ENCODE data around the gene ST3GAL4. TPM values are rescaled to one million over a fixed set of nuclear protein-coding genes. Genes with fewer than 3 reads are reported as not detected.

The ST3GAL4 gene
- total RNA-seq, 1 experiment from 2014 or later: 24.2 TPM

DNA sequence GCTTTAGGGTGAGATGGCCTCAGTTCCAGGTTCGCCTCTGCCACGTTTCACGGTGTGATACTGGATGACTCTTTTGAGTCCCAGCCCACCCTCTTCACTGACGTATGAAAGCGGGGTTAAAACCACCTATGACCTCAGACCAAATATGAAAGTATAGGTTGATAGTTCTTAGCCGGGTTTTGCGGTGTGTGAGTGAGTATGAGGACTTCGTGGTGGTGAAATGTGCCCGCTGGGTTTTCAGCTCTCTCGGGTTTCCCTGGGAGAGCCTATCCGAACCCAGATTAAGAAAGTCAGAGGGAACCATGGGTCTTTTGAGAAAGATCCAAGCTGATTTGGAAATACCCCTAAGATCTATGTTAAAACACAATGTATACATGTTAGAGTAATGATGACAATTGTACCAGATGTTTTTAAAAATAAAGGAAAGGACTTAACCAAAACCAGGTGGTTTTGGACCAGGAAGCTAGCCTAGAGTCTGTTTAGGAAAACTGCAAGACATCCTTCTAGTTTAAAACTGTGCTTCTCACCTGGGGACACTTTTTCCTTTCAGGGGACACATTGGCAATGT is 25.8 kb upstream of the ST3GAL4 start:
- no peak for DNase-seq (ENCODE audit: low read depth)

DNA sequence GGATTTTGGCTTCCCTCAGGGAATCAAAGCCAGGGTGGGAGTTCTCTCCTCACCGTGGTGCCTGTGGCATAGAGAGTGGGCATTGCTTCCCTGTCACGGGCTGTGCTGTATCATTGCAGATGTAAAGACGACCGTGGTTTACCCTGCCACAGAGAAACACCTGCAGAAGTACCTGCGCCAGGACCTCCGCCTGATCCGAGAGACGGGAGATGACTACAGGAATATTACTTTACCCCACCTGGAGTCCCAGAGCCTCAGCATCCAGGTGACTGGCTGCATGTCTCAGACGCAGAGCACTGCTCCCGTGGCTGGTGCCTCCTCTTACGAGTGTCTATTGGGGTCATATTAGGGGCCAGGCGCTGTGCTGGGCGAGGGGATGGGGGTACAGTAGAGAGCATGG is 24.2 kb upstream of the ST3GAL4 start:
- no peak for DNase-seq (ENCODE audit: low read depth)

GRCh38 chr11:126332221-126332711 is 23.2 kb upstream of the ST3GAL4 start:
- DNase-seq (ENCODE audit: low read depth): peak; percentile 88

GRCh38 chr11:126333142-126333541 is 22.3 kb upstream of the ST3GAL4 start:
- no peak for DNase-seq (ENCODE audit: low read depth)

GRCh38 chr11:126334659-126335462 is 20.6 kb upstream of the ST3GAL4 start:
- DNase-seq (ENCODE audit: low read depth): peak; percentile 46

DNA sequence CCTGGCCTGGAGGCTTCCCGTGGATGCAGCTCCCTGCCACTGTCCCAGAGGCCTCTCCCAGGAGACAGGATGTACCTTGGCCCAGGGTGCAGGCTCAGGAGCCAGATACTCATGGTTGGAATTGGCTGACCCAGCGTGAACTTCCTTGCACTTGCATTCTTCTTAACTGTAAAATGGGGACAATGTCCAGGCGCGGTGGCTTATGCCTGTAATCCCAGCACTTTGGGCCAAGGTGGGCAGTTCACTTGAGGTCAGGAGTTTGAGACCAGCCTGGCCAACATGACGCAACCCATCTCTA is 20.1 kb upstream of the ST3GAL4 start:
- DNase-seq (ENCODE audit: low read depth): no peak

DNA sequence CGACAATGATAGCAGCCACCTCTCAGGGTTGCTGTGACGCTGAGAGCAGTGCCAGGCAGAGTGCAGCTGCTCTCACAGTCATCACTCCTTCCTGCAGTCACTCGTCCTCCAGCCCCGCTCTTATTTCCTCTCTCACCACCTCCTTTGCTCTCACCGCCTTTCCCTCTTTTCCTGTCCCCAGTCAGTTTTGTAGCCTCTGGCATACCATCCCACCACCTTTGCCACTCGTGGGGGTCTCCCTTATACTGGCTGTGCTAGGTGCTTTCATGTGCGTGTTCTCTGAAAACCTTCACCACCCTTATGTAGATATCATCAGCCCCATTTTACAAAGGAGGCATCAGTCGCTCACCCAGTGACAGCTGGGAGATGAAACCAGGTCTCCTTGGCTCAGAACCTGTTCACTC is 19.3 kb upstream of the ST3GAL4 start:
- DNase-seq (ENCODE audit: low read depth): no peak

- no peak for DNase-seq (ENCODE audit: low read depth)
These were observed 18.8 kb upstream of the ST3GAL4 start for GRCh38 chr11:126336671-126337101.

- no peak for DNase-seq (ENCODE audit: low read depth)
These were observed 18.4 kb upstream of the ST3GAL4 start for GRCh38 chr11:126337126-126337473.

- no peak for DNase-seq (ENCODE audit: low read depth)
These were observed 17.8 kb upstream of the ST3GAL4 start for GRCh38 chr11:126337474-126338241.

- no peak for DNase-seq (ENCODE audit: low read depth)
These were observed 17.0 kb upstream of the ST3GAL4 start for GRCh38 chr11:126338346-126339055.

- DNase-seq (ENCODE audit: low read depth): peak; percentile 36
These were observed 16.2 kb upstream of the ST3GAL4 start for GRCh38 chr11:126339073-126339862.

- no peak for DNase-seq (ENCODE audit: low read depth)
These were observed 15.5 kb upstream of the ST3GAL4 start for GRCh38 chr11:126339863-126340434.

DNA sequence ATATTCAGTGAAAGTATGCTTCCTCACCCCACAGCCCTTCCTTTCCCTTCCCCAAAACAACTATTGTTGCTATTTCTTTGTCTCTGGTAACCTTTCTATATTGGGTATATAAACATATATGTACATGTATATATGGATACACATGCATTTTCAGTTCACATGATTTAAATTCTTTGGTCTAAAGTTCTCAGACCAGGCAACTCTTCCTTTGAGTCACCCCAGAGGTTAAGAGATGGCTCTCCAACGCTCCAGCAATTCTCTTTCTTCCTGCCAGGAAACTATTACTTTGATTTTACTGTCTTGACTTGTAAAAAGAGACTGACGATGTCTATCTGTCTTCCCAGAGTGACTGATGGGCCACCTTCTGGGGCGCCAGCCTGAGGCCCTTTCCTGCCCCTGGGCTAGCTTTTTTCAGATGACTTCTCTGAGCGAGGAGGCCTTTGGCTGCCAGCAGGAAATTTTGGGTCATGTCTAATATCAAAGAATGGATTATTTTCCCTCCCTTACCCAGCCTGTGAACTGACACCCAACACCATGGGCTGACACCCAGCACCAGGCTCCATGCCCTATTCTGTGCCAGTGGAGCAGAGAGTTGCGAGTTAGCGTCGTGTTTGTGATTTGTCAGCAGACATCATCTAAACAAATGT is 14.4 kb upstream of the ST3GAL4 start:
- no peak for DNase-seq (ENCODE audit: low read depth)

DNA sequence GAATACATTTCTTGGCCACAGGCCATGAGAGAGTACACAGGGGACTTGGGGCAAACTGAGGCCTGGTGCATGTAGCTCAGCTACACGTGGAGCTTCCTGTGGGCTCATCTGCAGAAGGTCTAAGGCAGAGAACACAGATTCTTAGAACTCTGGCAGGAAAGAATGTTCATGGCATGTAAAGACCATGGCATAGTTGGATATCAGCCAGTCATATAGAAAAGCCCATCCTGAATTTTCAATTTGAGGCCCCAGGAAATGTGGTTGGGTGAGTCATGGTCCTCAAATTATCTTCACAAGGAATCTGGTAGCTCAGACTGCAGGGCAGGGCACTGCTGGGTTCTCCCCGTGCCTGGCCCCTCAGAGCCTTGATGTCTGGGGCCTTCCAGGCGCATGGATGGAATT is 13.7 kb upstream of the ST3GAL4 start:
- DNase-seq (ENCODE audit: low read depth): peak; percentile 87

- DNase-seq (ENCODE audit: low read depth): no peak
These were observed 12.4 kb upstream of the ST3GAL4 start for GRCh38 chr11:126343051-126343450.

DNA sequence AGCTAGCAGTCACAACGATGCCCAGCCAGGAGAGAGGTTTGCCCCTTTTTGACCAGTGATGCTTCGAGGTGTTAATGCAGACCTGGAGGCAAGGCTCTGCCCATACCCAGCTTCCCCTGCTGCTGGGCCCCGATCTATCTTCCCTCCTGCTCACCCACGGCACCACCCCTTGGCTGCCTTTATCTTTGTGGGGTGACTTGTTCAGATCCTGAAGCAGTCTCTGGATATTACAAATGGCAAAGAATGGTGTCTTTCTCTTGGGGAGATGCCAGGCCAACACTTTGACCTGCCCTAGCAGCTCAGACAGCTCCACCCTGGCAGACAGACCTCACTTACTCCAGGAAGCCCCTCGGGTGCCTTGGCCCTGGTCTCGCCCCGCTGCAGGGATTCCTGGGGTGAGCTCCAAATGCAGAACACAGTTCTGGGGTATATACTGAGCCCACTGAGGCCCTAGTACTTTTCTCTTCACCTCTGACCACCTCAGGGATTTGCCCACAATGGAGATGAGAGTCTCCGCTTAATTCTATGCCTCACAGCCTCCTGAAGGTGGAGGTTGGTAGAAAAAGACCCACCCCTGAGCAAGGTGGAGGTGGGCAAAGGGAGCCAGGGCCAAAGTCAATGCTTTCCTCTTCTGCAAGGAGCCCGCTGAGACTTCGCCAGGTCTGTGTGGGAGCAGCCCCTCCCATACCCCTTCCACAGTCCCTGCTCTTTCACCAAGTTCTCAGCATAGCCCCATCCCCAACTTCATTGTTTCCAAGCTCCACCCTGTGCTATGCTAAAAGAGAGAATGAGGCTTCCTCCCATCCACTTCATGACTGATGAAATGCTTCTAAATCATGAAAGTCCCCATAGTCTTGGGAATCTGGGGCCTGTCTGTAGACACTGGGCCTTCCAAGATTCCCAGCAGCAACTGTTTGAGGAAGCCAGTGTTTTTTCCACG is 11.1 kb upstream of the ST3GAL4 start:
- DNase-seq (ENCODE audit: low read depth): no peak

- no peak for DNase-seq (ENCODE audit: low read depth)
These were observed 10.2 kb upstream of the ST3GAL4 start for GRCh38 chr11:126345283-126345682.

Measured in Daoy (cell line).